ENCODE measurements around the gene FNIP2.
A peak's percentile ranks its signal among the peaks of the same experiment; 100 is the strongest.

Gene FNIP2

GRCh38 chr4:158835226-158836001 is 66.6 kb downstream of the FNIP2 start:
- peaks cover 6% of the 10 kb centered on the region for H3K4me1 Mint-ChIP-seq (ENCODE audit: low read depth)
- intact Hi-C loops (cut with micrococcal nuclease), result no loop called here
- no peaks in the 10 kb centered on the region for H3K27me3 Mint-ChIP-seq
- H3K4me3 Mint-ChIP-seq, result no peak overlapping the region
- H3K9me3 Mint-ChIP-seq, result no peaks in the 10 kb centered on the region
- H3K27ac Mint-ChIP-seq, result no peak overlapping the region
- H3K36me3 Mint-ChIP-seq (ENCODE audit: low read depth), result peaks cover 92% of the 10 kb centered on the region

DNA sequence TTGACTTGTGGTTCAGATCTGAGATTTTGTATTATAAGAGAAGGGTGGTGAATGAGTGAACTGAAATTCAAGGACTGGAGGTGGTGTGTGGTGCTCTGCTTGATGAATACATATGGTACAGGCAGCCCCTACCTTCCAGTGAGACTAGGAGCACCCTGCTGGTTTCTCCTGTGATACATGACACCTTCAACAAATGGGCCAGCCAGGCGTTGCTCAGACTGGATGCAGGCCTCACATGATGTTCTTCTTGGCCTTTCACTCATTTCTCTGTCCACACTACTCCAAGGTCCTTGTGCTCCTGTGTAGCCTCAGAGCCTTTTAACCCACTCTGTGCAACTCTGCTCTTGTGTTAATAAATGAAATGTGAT is 67.2 kb downstream of the FNIP2 start:
- peaks cover 92% of the 10 kb centered on the region for H3K36me3 Mint-ChIP-seq (ENCODE audit: low read depth)
- no peaks in the 10 kb centered on the region for H3K9me3 Mint-ChIP-seq
- no peak overlapping the region for H3K27ac Mint-ChIP-seq
- intact Hi-C loops (cut with micrococcal nuclease), result no loop called here
- H3K4me1 Mint-ChIP-seq (ENCODE audit: low read depth), result peaks cover 6% of the 10 kb centered on the region
- no peak overlapping the region for H3K4me3 Mint-ChIP-seq
- no peaks in the 10 kb centered on the region for H3K27me3 Mint-ChIP-seq

GRCh38 chr4:158836828-158837449 is 68.1 kb downstream of the FNIP2 start:
- H3K27ac Mint-ChIP-seq, result no peak overlapping the region
- intact Hi-C loops (cut with micrococcal nuclease), result no loop called here
- H3K36me3 Mint-ChIP-seq (ENCODE audit: low read depth), result peaks cover 92% of the 10 kb centered on the region
- H3K9me3 Mint-ChIP-seq, result no peaks in the 10 kb centered on the region
- no peaks in the 10 kb centered on the region for H3K27me3 Mint-ChIP-seq
- H3K4me1 Mint-ChIP-seq (ENCODE audit: low read depth), result peaks cover 6% of the 10 kb centered on the region
- no peak overlapping the region for H3K4me3 Mint-ChIP-seq

- Mint-ChIP-seq H3K4me1 (ENCODE audit: low read depth) (peaks cover 6% of the 10 kb centered on the region), H3K36me3 (ENCODE audit: low read depth) (peaks cover 90% of the 10 kb centered on the region), H3K4me3 (no peak overlapping the region), H3K27ac (no peak overlapping the region), H3K9me3 (no peaks in the 10 kb centered on the region), H3K27me3 (no peaks in the 10 kb centered on the region)
- intact Hi-C loops (cut with micrococcal nuclease), result no loop called here
Observed at GRCh38 chr4:158837527-158838141, 68.8 kb downstream of the FNIP2 start.

DNA sequence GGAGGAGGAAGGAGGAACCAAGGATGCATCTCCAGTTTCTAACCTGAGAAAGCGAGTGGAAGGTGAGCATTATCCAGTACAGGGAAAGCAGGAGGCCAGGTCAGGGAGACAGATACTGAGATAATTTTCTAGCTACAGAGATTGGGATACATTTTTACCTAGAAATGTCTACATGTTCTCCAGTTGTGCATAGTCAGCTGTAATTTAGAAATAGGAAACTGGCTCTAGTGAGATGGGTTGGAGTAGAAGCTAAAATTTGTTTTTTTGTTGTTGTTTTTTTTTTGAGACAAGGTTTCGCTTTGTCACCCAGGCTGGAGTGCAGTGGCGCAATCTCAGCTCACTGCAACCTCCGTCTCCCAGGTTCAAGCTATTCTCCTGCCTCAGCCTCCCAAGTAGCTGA is 71.3 kb downstream of the FNIP2 start:
- Mint-ChIP-seq H3K27me3 (no peaks in the 10 kb centered on the region), H3K36me3 (ENCODE audit: low read depth) (peaks cover 85% of the 10 kb centered on the region), H3K27ac (no peak overlapping the region), H3K4me3 (no peak overlapping the region), H3K9me3 (no peaks in the 10 kb centered on the region), H3K4me1 (ENCODE audit: low read depth) (peaks cover 6% of the 10 kb centered on the region)
- intact Hi-C loops (cut with micrococcal nuclease), result no loop called here

DNA sequence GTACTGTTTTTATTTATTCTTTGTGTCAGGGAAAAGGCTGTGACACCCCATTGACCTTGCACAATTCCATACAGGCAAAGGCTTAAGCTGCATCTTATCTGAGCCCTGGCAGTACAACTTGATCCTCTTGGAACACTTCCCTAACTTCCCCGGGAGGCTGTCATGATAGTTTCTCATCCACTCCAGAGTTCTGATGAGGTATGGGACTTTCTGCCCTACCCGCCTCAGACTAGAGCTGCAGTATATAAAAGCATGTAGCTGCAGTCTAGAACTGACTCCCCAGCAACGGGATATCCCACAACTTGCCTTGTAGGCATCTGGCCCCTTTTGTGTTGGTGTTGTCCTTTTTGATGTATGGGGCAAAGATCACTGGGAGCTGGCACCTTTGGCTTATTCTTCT is 72.7 kb downstream of the FNIP2 start:
- intact Hi-C loops (cut with micrococcal nuclease), result no loop called here
- H3K27me3 Mint-ChIP-seq, result no peaks in the 10 kb centered on the region
- H3K4me3 Mint-ChIP-seq, result no peak overlapping the region
- H3K27ac Mint-ChIP-seq, result no peak overlapping the region
- H3K4me1 Mint-ChIP-seq (ENCODE audit: low read depth), result peaks cover 6% of the 10 kb centered on the region
- H3K36me3 Mint-ChIP-seq (ENCODE audit: low read depth), result peaks cover 76% of the 10 kb centered on the region
- no peaks in the 10 kb centered on the region for H3K9me3 Mint-ChIP-seq

DNA sequence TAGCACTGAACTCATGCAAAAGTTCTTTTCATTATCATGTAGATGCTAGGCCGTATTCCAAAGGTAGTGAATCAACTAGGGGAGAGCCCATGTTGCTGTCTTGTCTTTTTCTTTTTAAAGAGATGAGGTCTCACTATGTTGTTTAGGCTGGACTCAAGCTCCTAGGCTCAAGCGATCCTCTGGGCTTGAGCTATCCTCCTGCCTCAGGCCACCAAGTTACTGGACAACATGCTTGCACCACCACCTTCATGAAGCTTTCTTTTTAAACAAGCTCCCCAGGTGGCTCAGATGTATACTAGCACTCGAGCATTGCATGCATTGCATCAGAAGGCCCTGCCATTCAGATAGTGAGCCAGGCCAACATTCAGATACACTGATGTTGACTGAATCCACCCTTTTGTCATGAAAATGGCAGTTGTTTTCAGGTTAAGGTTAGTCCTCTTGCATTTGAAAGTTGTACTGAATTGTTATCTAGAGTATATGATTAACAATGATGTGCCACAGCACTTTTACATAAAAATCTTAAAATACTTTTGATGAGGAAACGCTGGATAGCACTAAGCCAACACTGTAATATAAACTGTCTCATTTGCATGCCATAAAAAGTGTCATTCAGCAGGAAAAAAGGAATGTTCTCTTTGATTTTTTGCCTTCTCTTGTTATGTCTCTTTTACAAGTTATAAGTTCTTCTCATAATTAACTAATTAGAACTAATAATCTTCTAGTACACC is 76.7 kb downstream of the FNIP2 start:
- intact Hi-C loops (cut with micrococcal nuclease), result no loop called here
- Mint-ChIP-seq H3K27ac (no peak overlapping the region), H3K4me3 (no peak overlapping the region), H3K27me3 (no peaks in the 10 kb centered on the region), H3K36me3 (ENCODE audit: low read depth) (peaks cover 75% of the 10 kb centered on the region), H3K9me3 (no peaks in the 10 kb centered on the region), H3K4me1 (ENCODE audit: low read depth) (peaks cover 17% of the 10 kb centered on the region)

DNA sequence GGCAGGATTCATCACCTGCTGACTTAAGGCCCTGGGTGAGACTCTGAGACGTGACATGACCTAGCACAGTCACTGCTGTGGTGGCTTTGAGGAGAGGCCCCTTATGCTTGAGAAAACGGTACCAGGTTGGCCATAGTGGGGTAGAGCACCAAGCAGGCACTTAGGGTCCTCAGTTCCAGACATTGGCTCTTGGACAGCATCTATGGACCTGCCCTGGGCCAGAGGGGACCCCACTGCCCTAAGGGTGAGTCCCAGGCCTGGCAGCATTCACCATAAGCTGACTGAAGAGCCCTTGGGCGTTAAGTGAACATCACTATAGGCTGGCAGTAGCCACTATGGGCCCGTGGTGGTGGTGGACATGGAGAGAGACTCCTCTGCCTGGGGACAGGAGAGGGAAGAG is 78.7 kb downstream of the FNIP2 start:
- H3K27me3 Mint-ChIP-seq, result no peaks in the 10 kb centered on the region
- H3K27ac Mint-ChIP-seq, result peak overlapping the region; percentile 41
- no peaks in the 10 kb centered on the region for H3K9me3 Mint-ChIP-seq
- peaks cover 20% of the 10 kb centered on the region for H3K4me1 Mint-ChIP-seq (ENCODE audit: low read depth)
- intact Hi-C loops (cut with micrococcal nuclease), result no loop called here
- no peak overlapping the region for H3K4me3 Mint-ChIP-seq
- peaks cover 75% of the 10 kb centered on the region for H3K36me3 Mint-ChIP-seq (ENCODE audit: low read depth)

DNA sequence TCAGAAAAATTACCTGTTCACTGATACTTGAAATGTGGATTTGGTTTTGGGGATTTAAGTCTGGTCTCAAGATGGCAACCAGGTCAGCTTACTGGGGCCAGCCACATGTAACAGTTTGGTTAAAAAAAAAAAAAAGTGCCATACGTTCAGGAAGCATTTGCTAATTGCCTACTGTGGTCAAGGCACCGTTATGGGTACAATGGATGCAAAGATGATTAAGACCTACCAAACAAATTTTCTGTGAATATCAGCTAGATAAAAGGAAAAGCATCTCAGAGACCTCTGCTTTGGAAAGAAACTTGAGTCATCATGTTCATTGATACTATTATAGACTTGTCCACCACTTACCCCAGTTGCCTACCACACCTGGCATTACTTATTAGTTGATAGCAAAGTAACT is 80.9 kb downstream of the FNIP2 start:
- Mint-ChIP-seq H3K9me3 (no peaks in the 10 kb centered on the region), H3K27me3 (no peaks in the 10 kb centered on the region), H3K36me3 (ENCODE audit: low read depth) (peaks cover 68% of the 10 kb centered on the region), H3K4me1 (ENCODE audit: low read depth) (peaks cover 20% of the 10 kb centered on the region), H3K27ac (peak overlapping the region; percentile 41), H3K4me3 (no peak overlapping the region)
- intact Hi-C loops (cut with micrococcal nuclease), result loop anchor here (1.0 kb wide), 1 partner anchor 119 kb away; no protein-coding TSS in a partner anchor

DNA sequence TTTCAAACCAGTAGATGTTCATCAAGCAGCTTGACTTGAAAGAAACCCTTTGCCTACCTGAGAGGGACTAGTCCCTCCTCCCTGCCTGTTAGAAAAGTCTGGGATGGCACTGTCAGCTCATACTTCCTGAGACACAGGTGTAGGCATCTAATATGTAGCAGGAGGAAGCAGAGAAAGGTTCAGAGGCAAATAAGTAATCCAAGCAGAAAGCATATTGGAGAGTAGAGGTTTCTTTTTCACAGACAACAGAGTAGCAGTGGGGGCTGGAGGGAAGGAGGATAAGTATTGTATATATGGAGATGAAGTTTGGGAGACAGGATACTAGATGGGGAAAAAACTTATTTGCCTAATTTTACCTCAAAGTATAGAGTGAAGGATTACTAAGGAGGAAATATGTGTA is 81.5 kb downstream of the FNIP2 start:
- intact Hi-C loops (cut with micrococcal nuclease), result loop anchor here (1.0 kb wide), 1 partner anchor 120 kb away; no protein-coding TSS in a partner anchor
- peaks cover 75% of the 10 kb centered on the region for H3K36me3 Mint-ChIP-seq (ENCODE audit: low read depth)

DNA sequence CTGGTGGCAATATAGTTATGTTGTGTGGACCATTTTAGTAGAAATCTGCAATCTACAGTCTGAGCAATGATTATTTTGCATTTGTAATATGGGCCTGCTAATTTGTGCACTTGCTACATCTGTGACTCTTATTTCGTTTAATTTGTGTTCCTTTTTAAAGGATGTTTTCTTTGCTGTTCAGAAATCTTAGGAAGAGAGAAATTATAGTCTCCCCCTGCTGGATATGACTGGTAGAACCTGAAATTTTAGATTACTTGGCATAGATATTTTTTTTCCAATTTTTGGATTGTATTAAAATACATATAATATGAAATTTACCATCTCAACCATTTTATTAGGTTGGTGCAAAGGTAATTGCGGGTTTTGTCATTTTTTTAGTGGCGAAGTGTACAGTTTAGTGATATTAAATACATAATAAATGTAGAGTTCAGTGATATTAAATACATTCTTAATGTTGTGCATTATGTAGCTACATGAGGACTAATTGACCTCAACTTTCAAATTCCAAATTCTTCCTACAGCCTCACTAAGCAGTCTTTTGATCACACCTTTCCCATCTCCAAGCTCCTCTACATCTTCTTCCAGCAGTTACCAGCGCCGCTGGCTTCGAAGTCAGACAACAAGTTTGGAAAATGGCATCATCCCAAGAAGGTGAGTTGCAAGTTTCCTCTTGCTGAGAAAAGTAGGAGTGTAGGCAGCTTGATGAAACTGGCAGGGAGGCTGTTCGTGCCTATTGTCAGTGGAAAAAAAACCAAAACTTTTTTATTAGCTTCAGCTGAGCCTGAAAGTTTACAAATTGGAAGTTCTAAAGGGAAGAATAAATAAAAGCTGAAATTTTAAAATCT is 82.2 kb downstream of the FNIP2 start:
- Mint-ChIP-seq H3K9me3 (no peaks in the 10 kb centered on the region), H3K36me3 (ENCODE audit: low read depth) (peaks cover 81% of the 10 kb centered on the region), H3K27me3 (no peaks in the 10 kb centered on the region), H3K4me1 (ENCODE audit: low read depth) (peaks cover 20% of the 10 kb centered on the region), H3K4me3 (no peak overlapping the region), H3K27ac (peak overlapping the region; percentile 36)
- intact Hi-C loops (cut with micrococcal nuclease), result loop anchor here (1.0 kb wide), 1 partner anchor 121 kb away; no protein-coding TSS in a partner anchor

More for the DNA sequence above, 81.5 kb downstream of the FNIP2 start:
- Mint-ChIP-seq H3K27ac (peak overlapping the region; percentile 36), H3K9me3 (no peaks in the 10 kb centered on the region), H3K4me1 (ENCODE audit: low read depth) (peaks cover 20% of the 10 kb centered on the region), H3K4me3 (no peak overlapping the region), H3K27me3 (no peaks in the 10 kb centered on the region)

DNA sequence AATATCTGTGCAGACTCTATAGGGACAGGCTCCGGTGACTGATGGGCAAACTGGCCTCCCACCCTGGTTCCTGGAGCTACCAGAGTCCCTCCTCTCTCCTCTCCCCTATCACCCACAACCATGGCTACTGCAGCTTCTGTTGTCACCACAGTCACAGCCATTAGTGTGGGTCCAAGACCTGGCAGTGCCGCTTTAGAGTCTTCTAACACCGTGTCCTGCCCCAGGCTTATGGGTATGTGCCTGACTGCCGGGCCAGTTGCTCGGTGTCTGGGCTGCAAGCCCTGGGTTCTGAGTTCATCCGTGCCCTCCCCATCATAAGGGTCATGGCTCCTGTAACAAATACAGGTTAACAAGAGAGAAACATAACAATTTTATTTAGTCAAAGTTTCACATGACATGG is 85.4 kb downstream of the FNIP2 start:
- H3K4me3 Mint-ChIP-seq, result no peak overlapping the region
- H3K36me3 Mint-ChIP-seq (ENCODE audit: low read depth), result peaks cover 60% of the 10 kb centered on the region
- no peak overlapping the region for H3K27ac Mint-ChIP-seq
- H3K27me3 Mint-ChIP-seq, result no peaks in the 10 kb centered on the region
- no peaks in the 10 kb centered on the region for H3K9me3 Mint-ChIP-seq
- H3K4me1 Mint-ChIP-seq (ENCODE audit: low read depth), result peaks cover 13% of the 10 kb centered on the region
- intact Hi-C loops (cut with micrococcal nuclease), result no loop called here

- H3K36me3 Mint-ChIP-seq (ENCODE audit: low read depth), result peaks cover 68% of the 10 kb centered on the region
- H3K4me1 Mint-ChIP-seq (ENCODE audit: low read depth), result no peaks in the 10 kb centered on the region
- no peak overlapping the region for H3K4me3 Mint-ChIP-seq
- no peaks in the 10 kb centered on the region for H3K9me3 Mint-ChIP-seq
- no peaks in the 10 kb centered on the region for H3K27me3 Mint-ChIP-seq
- intact Hi-C loops (cut with micrococcal nuclease), result loop anchor here (1.0 to 2.0 kb wide), 3 partner anchors 317 to 590 kb away; no protein-coding TSS in a partner anchor
- no peak overlapping the region for H3K27ac Mint-ChIP-seq
Observed at GRCh38 chr4:158856852-158857251, 88.0 kb downstream of the FNIP2 start.

All from dendritic cell treated with granulocyte-macrophage colony-stimulating factor and Interleukin-4, amounts not matched to agents 40 ng/mL and 50 ng/mL, for 4 days (primary cell).